ENCODE results near the gene MGP.
A peak's percentile ranks its signal among the peaks of the same experiment; 100 is the strongest.

Gene MGP

DNA sequence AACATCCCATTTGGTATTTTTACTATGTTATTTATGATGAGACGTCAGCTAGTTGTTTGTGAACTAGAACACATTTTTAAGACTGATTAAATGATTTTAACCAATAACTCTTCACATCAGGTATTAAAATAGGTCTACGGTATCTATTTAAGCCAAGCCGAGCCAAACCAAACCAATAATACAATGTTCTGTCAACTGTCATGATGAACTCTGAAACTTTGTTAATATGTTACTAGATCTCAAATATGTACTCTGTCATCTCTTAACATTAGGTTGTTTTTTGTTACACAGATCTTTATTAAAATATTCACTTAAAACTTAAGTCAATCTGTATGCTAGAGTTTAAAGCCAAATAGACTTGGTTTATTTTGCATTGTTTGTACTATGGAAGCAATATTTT is 43.3 kb downstream of the MGP start:
- DNase-seq, result peak in 1 of 2 experiments; percentile 58
- no peak for TF ChIP-seq GATA1 (IDR thresholded peaks at IDR 0.05; ENCODE audit: low read depth, low read length)

DNA sequence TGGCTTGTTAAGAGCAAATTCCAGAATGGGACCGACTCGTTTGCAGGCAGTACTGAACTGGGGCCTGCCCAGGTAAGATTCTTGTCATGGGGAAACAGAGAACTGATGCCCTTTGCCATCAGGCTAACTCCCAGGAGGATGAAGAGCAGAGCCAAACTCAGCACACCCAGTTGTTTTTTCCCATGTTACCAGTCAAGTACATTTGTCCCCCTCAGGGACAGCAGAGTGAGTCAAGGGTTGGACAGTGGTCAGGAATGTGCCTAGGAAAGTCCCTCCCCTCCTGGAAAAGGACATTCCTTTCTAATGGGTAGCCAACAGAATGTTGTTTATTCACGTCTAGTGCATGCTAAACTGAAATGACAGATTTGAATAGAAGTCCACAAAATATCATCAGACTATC is 43.9 kb downstream of the MGP start:
- TF ChIP-seq GATA1 (IDR thresholded peaks at IDR 0.05; ENCODE audit: low read depth, low read length), result no peak
- no peak for TF ChIP-seq POLR2A (IDR thresholded peaks at IDR 0.05; ENCODE audit: low read length)
- peak; percentile 25 to 54 for DNase-seq

DNA sequence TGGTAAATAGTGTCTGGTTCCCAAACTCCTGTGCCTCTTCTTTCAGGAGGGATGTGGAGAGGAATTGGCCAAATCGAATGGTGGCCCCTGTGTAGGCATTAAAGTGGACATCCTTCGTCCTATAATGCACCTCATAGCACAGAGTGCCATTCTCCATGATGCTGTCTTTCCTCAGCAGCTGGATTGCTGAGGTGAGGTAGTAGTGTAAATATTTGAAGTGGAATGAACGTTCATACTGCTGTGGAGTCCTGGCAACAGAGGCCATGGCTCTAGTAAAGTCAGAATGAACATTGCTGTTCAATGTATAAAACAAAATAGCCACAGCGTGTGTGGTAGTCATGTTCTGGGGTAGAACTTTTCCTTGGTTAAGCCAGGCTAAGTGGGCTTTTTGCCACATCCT is 45.0 kb downstream of the MGP start:
- no peak for DNase-seq
- no peak for TF ChIP-seq GATA1 (IDR thresholded peaks at IDR 0.05; ENCODE audit: low read depth, low read length)
- TF ChIP-seq POLR2A (IDR thresholded peaks at IDR 0.05; ENCODE audit: low read length), result no peak

DNA sequence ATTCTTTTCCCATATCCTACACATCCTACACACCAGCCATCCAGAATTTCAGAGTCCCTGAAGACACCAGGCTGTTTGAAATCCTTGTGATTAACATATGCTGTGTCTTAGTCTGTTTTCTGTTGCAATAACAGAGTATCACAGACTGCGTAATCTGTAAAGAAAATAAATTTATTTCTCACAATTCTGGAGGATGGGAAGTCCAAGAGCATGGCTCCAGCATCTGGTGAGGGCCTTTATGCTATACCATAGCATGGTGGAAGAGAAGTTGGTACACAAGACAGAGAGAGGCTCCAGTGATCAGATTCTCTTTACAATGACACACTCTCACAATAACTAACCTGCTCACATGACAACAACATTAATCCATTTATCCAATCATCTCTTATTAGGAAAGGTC is 46.4 kb downstream of the MGP start:
- TF ChIP-seq POLR2A (IDR thresholded peaks at IDR 0.05; ENCODE audit: low read length), result no peak
- no peak for TF ChIP-seq GATA1 (IDR thresholded peaks at IDR 0.05; ENCODE audit: low read depth, low read length)
- DNase-seq, result no peak

DNA sequence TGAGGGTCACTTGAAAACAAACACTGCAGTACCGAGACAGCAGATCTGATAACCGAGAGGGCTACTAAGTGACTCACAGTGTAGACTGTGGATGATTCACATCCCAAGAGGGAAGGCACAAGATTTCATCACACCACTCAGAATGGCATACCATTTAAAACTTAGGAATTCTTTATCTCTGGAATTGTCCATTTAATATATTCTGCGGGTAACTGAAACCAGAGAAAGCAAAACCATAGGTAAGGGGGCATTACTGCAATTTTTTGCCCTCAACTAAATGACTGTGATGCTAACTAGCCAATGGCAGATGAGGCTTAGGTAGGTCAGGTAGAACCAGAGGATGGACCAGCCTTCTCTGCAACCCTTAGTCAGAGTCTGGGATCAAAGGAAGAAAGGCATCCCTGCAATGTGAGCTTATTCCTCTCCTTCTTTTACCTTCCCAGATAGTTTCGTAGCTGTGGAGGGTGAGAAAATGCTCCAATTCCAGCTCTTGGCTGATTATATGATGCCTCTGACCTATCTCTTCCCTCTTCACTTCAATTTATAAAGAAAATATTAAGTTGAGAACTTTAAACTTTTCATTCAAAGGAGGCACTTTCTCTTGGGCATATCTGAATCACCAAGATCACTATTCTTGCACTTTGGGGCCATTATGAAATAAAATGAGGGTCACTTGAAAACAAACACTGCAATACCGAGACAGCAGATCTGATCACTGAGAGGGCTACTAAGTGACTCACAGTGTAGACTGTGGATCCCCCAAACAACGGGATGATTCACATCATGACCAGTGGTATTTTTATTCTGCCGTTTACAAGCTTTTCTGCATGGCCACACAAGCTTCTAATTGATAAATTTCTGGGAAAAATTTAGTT is 49.1 kb downstream of the MGP start:
- peak; percentile 66 to 82 for DNase-seq
- TF ChIP-seq GATA1 (IDR thresholded peaks at IDR 0.05; ENCODE audit: low read depth, low read length) (no peak), POLR2A (IDR thresholded peaks at IDR 0.05; ENCODE audit: low read length) (no peak)

- DNase-seq, result peak in 1 of 2 experiments; percentile 34
- TF ChIP-seq POLR2A (IDR thresholded peaks at IDR 0.05; ENCODE audit: low read length) (no peak), GATA1 (IDR thresholded peaks at IDR 0.05; ENCODE audit: low read depth, low read length) (no peak)
These were observed 51.1 kb downstream of the MGP start for GRCh38 chr12:14834509-14834908.

DNA sequence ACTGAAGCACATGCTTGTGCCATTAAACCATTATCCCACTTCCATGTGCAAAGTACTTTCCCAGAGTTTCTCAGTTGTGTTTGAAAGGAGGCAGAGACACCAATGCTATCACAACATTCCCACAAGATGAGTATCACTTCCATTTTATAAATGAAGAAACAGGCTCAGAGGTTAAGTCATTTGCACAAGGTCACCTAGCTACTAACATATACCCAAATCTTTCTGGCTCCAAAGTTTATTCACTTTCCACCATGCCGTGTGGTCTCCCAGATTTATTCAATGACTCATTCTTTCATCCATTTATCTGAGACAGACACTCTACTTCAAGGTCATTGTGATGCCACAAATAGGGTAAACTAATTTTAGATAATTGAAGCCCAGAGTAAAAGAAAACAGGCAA is 51.7 kb downstream of the MGP start:
- TF ChIP-seq GATA1 (IDR thresholded peaks at IDR 0.05; ENCODE audit: low read depth, low read length) (no peak), POLR2A (IDR thresholded peaks at IDR 0.05; ENCODE audit: low read length) (no peak)
- peak; percentile 45 to 47 for DNase-seq

DNA sequence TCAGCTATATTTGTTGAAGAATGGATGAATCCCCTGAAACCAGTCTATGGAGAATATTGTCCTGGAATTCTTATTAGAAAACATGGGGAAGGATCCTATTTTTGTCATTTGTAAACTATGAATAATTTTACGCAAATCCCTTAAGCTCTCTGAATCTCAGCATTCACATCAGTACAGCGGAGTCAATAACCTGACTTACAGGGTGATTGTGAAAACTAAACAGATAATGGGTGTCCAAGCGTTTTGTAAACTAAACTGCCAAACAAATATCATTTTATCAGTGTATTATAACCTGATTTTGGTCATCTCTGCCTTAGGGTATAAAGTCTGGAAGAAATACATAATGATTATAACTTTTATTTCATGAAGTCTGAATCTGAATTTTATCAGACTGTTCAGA is 52.3 kb downstream of the MGP start:
- TF ChIP-seq POLR2A (IDR thresholded peaks at IDR 0.05; ENCODE audit: low read length) (no peak), GATA1 (IDR thresholded peaks at IDR 0.05; ENCODE audit: low read depth, low read length) (no peak)
- DNase-seq, result no peak

All from erythroblast (primary cell).